ENCODE results near the gene THUMPD3. TPM values are rescaled to one million over a fixed set of nuclear protein-coding genes. Genes with fewer than 3 reads are reported as not detected.

THUMPD3 gene
- total and polyA plus RNA-seq, 2 of the 13 experiments (the other 11 are each of a cell fraction or from before 2014, with no cell fraction given) = 31.2 to 44.1 TPM

GRCh38 chr3:9396632-9397331 is 33.9 kb downstream of the THUMPD3 start (continued):
- TF ChIP-seq HOXA5 (CRISPR knock-in tag; IDR thresholded peaks at IDR 0.05) = peak; percentile 72; the same call in 1 of the 2 replicates
- peak; percentile 62 for TF ChIP-seq HNRNPLL (IDR thresholded peaks at IDR 0.05; ENCODE audit: low read depth, low read length, poor library complexity, severe bottlenecking)
- TF ChIP-seq ZNF775 (CRISPR knock-in tag; IDR thresholded peaks at IDR 0.05; ENCODE audit: borderline replicate concordance) = no peak
- no peak for TF ChIP-seq ZNF7 (CRISPR knock-in tag; IDR thresholded peaks at IDR 0.05)
- TF ChIP-seq RXRA (CRISPR knock-in tag; IDR thresholded peaks at IDR 0.05) = peak; percentile 76; the same call in 1 of the 2 replicates
- no peak for TF ChIP-seq SUZ12 (IDR thresholded peaks at IDR 0.05; ENCODE audit: low read depth, low read length)
- peak; percentile 90; the same call in 1 of the 2 replicates for TF ChIP-seq ZFP36L1 (CRISPR knock-in tag; IDR thresholded peaks at IDR 0.05)
- TF ChIP-seq ZSCAN29 (CRISPR knock-in tag; conservative IDR thresholded peaks at IDR 0.05) = no peak
- TF ChIP-seq ZNF691 (CRISPR knock-in tag; IDR thresholded peaks at IDR 0.05; ENCODE audit: borderline replicate concordance, low read depth) = no peak; the same call in 1 of the 2 replicates
- peak; percentile 74 for TF ChIP-seq KDM2A (CRISPR knock-in tag; IDR thresholded peaks at IDR 0.05; ENCODE audit: borderline replicate concordance, low read depth)
- peak; percentile 94 for TF ChIP-seq RNF2 (conservative IDR thresholded peaks at IDR 0.05; ENCODE audit: low read depth)
- TF ChIP-seq SALL2 (CRISPR knock-in tag; IDR thresholded peaks at IDR 0.05) = peak; percentile 53
- TF ChIP-seq MAFG (CRISPR knock-in tag; IDR thresholded peaks at IDR 0.05) = no peak
- TF ChIP-seq TMF1 (CRISPR knock-in tag; IDR thresholded peaks at IDR 0.05; ENCODE audit: low read depth) = peak; percentile 73
- peak; percentile 91 for TF ChIP-seq FOXK2 (IDR thresholded peaks at IDR 0.05)
- no peak for TF ChIP-seq SYNCRIP (IDR thresholded peaks at IDR 0.05; ENCODE audit: insufficient read depth, low read depth, low read length)
- TF ChIP-seq BATF2 (CRISPR knock-in tag; IDR thresholded peaks at IDR 0.05) = peak; percentile 53; the same call in 1 of the 2 replicates
- peak; percentile 91 for TF ChIP-seq ELF1 (CRISPR knock-in tag; IDR thresholded peaks at IDR 0.05)
- no peak for TF ChIP-seq SNRNP70 (IDR thresholded peaks at IDR 0.05; ENCODE audit: low read depth, low read length)
- no peak for TF ChIP-seq ZFP36L2 (CRISPR knock-in tag; IDR thresholded peaks at IDR 0.05)
- TF ChIP-seq SETDB1 (CRISPR knock-in tag; IDR thresholded peaks at IDR 0.05; ENCODE audit: borderline replicate concordance) = no peak
- TF ChIP-seq HOXA3 (CRISPR knock-in tag; IDR thresholded peaks at IDR 0.05) = peak; percentile 17
- TF ChIP-seq ZNF512 (CRISPR knock-in tag; IDR thresholded peaks at IDR 0.05) = no peak
- TF ChIP-seq PRDM10 (CRISPR knock-in tag; IDR thresholded peaks at IDR 0.05; ENCODE audit: low read depth) = peak; percentile 99
- peak; percentile 18 for TF ChIP-seq POGZ (CRISPR knock-in tag; IDR thresholded peaks at IDR 0.05)

Measured in HepG2 (cell line).